ENCODE data around the gene GPRC5A. TPM values are rescaled to one million over a fixed set of nuclear protein-coding genes. Genes with fewer than 3 reads are reported as not detected.

Gene GPRC5A
- total and polyA plus RNA-seq, 8 donors, result 9.6 to 1,562 (median 18.4) TPM

DNA sequence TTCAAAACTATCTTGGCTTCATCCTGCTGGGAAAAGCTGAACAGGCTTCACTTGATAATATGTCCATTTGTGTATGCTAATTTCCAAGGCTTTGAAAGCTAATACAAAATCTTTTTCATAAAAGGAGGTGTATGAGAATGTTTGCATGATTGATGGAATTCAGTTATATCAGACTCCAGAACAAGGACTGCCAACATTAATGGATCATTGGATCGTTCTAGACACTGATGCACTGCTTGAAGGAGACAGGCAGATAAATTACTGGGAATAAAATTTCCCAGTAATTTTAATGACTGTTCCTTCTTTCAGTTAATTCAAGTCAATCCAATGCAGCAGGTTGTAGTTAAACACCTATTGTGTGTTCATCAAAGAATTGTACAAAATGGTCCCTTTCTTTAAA, 60.1 kb downstream of the GPRC5A start:
- H3K9me3 ChIP-seq, result no peaks in the 10 kb centered on the region
- no peaks in the 10 kb centered on the region for H3K27me3 ChIP-seq
- no peak overlapping the region for H3K4me3 ChIP-seq
- H3K4me1 ChIP-seq, result no peaks in the 10 kb centered on the region
- DNase-seq, result no peak
- H3K36me3 ChIP-seq, result peaks cover 0 to 7% of the 10 kb centered on the region in 2 donors
- intact Hi-C loops (cut with DNase I), result no loop called here
- no peak for ATAC-seq
- TF ChIP-seq, protein P1, sequence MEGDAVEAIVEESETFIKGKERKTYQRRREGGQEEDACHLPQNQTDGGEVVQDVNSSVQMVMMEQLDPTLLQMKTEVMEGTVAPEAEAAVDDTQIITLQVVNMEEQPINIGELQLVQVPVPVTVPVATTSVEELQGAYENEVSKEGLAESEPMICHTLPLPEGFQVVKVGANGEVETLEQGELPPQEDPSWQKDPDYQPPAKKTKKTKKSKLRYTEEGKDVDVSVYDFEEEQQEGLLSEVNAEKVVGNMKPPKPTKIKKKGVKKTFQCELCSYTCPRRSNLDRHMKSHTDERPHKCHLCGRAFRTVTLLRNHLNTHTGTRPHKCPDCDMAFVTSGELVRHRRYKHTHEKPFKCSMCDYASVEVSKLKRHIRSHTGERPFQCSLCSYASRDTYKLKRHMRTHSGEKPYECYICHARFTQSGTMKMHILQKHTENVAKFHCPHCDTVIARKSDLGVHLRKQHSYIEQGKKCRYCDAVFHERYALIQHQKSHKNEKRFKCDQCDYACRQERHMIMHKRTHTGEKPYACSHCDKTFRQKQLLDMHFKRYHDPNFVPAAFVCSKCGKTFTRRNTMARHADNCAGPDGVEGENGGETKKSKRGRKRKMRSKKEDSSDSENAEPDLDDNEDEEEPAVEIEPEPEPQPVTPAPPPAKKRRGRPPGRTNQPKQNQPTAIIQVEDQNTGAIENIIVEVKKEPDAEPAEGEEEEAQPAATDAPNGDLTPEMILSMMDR (IDR thresholded peaks at IDR 0.05), result no peak
- H3K27ac ChIP-seq, result no peak overlapping the region

- Histone ChIP-seq H3K4me1 (no peaks in the 10 kb centered on the region), H3K27me3 (no peaks in the 10 kb centered on the region), H3K36me3 (peaks cover 0 to 7% of the 10 kb centered on the region in 2 donors), H3K4me3 (no peak within 1 kb of the TSS), H3K27ac (no peak within 1 kb of the TSS), H3K9me3 (no peaks in the 10 kb centered on the region)
- ATAC-seq (no peak), DNase-seq (no peak)
- intact Hi-C loops (cut with DNase I), result no loop called here
- TF ChIP-seq, protein P1 (IDR thresholded peaks at IDR 0.05), result no peak
These were observed 60.7 kb downstream of the GPRC5A start, which contains the start of gene GPRC5D for GRCh38 chr12:12952036-12952435. GPRC5D (minus strand) TSS chr12:12952170; CDS start chr12:12950384, 1,786 bp downstream.

DNA sequence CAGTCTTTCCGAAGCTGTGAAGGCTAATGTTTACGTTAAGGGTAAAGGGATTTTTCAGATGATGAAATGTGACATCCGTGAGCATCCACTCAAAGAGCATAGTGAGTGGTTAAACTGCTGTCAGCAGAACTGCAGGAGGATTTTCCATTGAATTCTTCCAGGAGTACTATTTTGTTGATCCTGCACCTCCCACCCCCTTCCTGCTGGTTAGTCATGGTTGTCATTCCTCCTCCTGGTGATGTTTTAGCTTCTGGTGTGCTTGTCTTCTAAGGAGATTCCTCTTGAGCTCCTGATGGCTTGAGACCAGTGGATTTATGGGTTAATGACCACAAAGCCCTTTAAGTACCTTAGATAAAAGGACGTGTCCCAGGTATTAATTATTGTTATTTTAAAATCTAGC, 63.0 kb downstream of the GPRC5A start:
- TF ChIP-seq, protein P1 (IDR thresholded peaks at IDR 0.05), result no peak
- no peak for DNase-seq
- Histone ChIP-seq H3K36me3 (peaks cover 0 to 6% of the 10 kb centered on the region in 2 donors), H3K27me3 (no peaks in the 10 kb centered on the region), H3K4me3 (no peak overlapping the region), H3K9me3 (no peaks in the 10 kb centered on the region), H3K27ac (no peak overlapping the region), H3K4me1 (no peaks in the 10 kb centered on the region)
- intact Hi-C loops (cut with DNase I), result no loop called here
- no peak for ATAC-seq

DNA sequence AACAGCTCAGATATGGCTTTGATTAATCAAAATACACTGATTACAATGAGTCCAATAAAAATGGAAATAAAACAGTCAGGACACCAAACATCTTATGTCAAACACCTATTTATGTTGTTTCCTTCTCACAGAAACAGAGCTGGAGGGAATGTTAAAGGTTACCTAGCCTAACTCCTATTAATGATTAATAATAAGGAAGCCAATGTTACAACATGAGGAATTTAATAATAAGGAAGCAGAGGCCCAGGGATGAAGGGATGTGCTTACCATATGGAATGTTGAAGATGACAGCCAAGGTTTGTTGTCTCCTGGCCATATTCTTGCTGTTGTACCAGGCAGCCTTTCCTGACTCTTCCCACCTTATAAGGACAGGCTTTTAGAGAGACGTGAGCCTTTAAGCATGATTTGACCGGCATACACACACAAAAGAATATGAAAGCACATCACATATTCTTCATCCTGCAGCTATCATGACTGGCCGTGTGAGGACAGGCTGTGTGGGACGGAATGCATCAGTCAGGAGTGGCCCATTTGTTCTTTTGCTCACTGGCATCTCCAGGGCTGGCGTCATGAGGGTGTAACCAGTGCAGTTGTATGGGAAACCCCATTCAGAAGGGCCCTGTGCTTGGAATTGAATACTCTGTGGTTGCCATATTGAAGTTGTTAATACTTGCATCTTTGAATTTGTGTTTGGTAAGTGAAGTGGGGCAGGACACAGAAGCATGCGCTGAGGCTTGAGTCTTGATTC, 63.7 kb downstream of the GPRC5A start:
- Histone ChIP-seq H3K27me3 (no peaks in the 10 kb centered on the region), H3K9me3 (no peaks in the 10 kb centered on the region), H3K4me3 (no peak overlapping the region), H3K27ac (no peak overlapping the region), H3K36me3 (no peaks in the 10 kb centered on the region), H3K4me1 (no peaks in the 10 kb centered on the region)
- no peak for DNase-seq
- ATAC-seq, result no peak
- TF ChIP-seq, protein P1 (IDR thresholded peaks at IDR 0.05), result no peak
- intact Hi-C loops (cut with DNase I), result no loop called here

DNA sequence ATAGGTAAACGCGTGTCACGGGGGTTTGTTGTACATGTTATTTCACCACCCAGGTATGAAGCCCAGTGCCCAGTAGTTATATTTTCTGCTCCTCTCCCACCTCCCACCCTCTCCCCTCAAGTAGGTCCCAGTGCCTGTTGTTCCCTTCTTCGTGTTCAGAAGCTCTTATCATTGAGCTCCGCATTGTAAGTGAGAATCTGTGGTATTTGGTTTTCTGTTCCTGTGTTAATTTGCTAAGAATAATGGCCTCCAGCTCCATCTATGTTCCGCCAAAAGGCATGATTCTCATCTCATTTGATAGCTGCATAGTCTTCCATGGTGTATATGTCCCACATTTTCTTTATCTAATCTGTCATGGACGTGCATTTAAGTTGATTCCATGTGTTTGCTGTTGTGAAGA, 67.5 kb downstream of the GPRC5A start:
- H3K27me3 ChIP-seq, result no peaks in the 10 kb centered on the region
- TF ChIP-seq, protein P1 (IDR thresholded peaks at IDR 0.05), result no peak

More for the DNA sequence above, 67.5 kb downstream of the GPRC5A start:
- no peaks in the 10 kb centered on the region for H3K36me3 ChIP-seq
- ATAC-seq, result no peak
- H3K27ac ChIP-seq, result no peak overlapping the region
- intact Hi-C loops (cut with DNase I), result no loop called here
- H3K4me1 ChIP-seq, result no peaks in the 10 kb centered on the region
- H3K4me3 ChIP-seq, result no peak overlapping the region
- no peak for DNase-seq
- H3K9me3 ChIP-seq, result no peaks in the 10 kb centered on the region
